K562 (cell line): ENCODE measurements around the gene DTNA. TPM values are rescaled to one million over a fixed set of nuclear protein-coding genes. Genes with fewer than 3 reads are reported as not detected.

Source experiments
- ATAC-seq: fragments of 200-7000 bp; cut with Tn5 transposase; 3 replicates; pipeline ENCODE4 v1.9.1; 2020; ENCODE audit warnings: moderate library complexity
- BruUV-seq: library from RNA; stranded (reverse); fragments of 400-500 nt; replicated peaks from 2 replicates; lab custom pipeline; 2021; lab: Mats Ljungman, UMichigan
- CTCF ChIA-PET: fragments of 300-600 bp; formaldehyde crosslinking; extraction: SDS; loops from one replicate; lab custom pipeline; 2021; ENCODE audit warnings: low intra/inter-chr PET ratio; lab: Yijun Ruan, JAX
- POLR2A ChIA-PET: fragments of 300-600, 350-650 bp; sonication (Branson Sonifier 250); formaldehyde crosslinking; extraction: SDS; loops from one replicate; lab custom pipeline; 2021; ENCODE audit warnings: antibody characterized with exemption, inconsistent platforms; lab: Yijun Ruan, JAX
- DNase-seq, 4 experiments: peaks; one replicate each; pipeline versions ENCODE4 v3.0.0 to v3.0.0-alpha.2; 2011 to 2018; ENCODE audit warnings: low spot score in 3 of 4, mixed read lengths in 3 of 4; ENCODE audit errors: extremely low read depth in 1 of 4
- FAIRE-seq: peaks from 2 replicates; lab custom pipeline; 2011; peaks lifted over from hg19 to GRCh38; lab: Jason Lieb, UNC
- H2AFZ ChIP-seq: 2 replicates; pipeline ENCODE4 v1.6.0; 2011; ENCODE audit warnings: low read depth, low read length, control low read depth, inconsistent platforms
- H3K27ac ChIP-seq: fragments of 200-600 bp; 3 replicates; pipeline ENCODE4 v1.8.0; 2011; ENCODE audit warnings: low read depth, mild to moderate bottlenecking, control low read depth, inconsistent platforms, low read length, moderate library complexity, mixed read lengths; ENCODE audit errors: extremely low read depth
- H3K27me3 ChIP-seq, 2 experiments: fragments of 300-600 bp in 1 of 2; 2 replicates in 1 of 2; 3 replicates in 1 of 2; pipeline versions ENCODE4 v1.6.0 to v1.8.0; 2011; ENCODE audit warnings: inconsistent platforms in 2 of 2, low read length in 2 of 2, mild to moderate bottlenecking in 1 of 2, mixed read lengths in 1 of 2, moderate library complexity in 1 of 2; ENCODE audit not compliant: control insufficient read depth in 2 of 2, insufficient read depth in 2 of 2
- H3K36me3 ChIP-seq: fragments of 300-600 bp; 3 replicates; pipeline ENCODE4 v1.8.0; 2011; ENCODE audit warnings: mild to moderate bottlenecking, low read length, inconsistent platforms; ENCODE audit not compliant: control insufficient read depth, insufficient read depth
- H3K4me1 ChIP-seq, 2 experiments: fragments of 200-600 bp in 1 of 2; replicated peaks in 1 of 2; 2 replicates in 1 of 2; 3 replicates in 1 of 2; pipeline versions ENCODE4 v1.5.1 to v1.8.0; 2011; ENCODE audit warnings: inconsistent platforms in 2 of 2, low read length in 2 of 2, mild to moderate bottlenecking in 1 of 2, mixed read lengths in 1 of 2, moderate library complexity in 1 of 2; ENCODE audit not compliant: control insufficient read depth in 2 of 2, insufficient read depth in 2 of 2
- H3K4me2 ChIP-seq: 2 replicates; pipeline ENCODE4 v1.6.1; 2011; ENCODE audit warnings: low read length, control low read depth, inconsistent platforms, mixed read lengths; ENCODE audit not compliant: insufficient read depth
- H3K4me3 ChIP-seq: fragments of 200-600 bp; sonication (generic), shearing (Covaris generic); 2 replicates; pipeline ENCODE4 v1.5.1; 2016; ENCODE audit warnings: control low read depth, inconsistent platforms
- H3K79me2 ChIP-seq: fragments of 200-600 bp; 3 replicates; pipeline ENCODE4 v1.8.0; 2011; ENCODE audit warnings: low read length, inconsistent platforms; ENCODE audit not compliant: control insufficient read depth, insufficient read depth
- H3K9ac ChIP-seq, 2 experiments: 2 replicates each; pipeline versions ENCODE4 v1.6.0 to v1.6.1; 2011; ENCODE audit warnings: low read depth in 2 of 2, low read length in 2 of 2, control low read depth in 1 of 2, inconsistent platforms in 1 of 2, mild to moderate bottlenecking in 1 of 2, mixed read lengths in 1 of 2; ENCODE audit not compliant: insufficient read depth in 1 of 2
- H3K9me1 ChIP-seq: one replicate; pipeline ENCODE4 v1.6.0; 2011; ENCODE audit warnings: inconsistent platforms, mild to moderate bottlenecking, low read length, moderate library complexity; ENCODE audit not compliant: control insufficient read depth, insufficient read depth
- H3K9me3 ChIP-seq: replicated peaks from 2 replicates; pipeline ENCODE4 v1.5.1; 2011; ENCODE audit warnings: low read depth, low read length, inconsistent platforms; ENCODE audit not compliant: control insufficient read depth, insufficient read depth
- H4K20me1 ChIP-seq: replicated peaks from 2 replicates; pipeline ENCODE4 v1.6.1; 2011; ENCODE audit warnings: low read length, inconsistent platforms, mixed read lengths; ENCODE audit not compliant: control insufficient read depth, insufficient read depth
- CTCF ChIP-seq, 3 experiments: IDR thresholded peaks in 2 of 3; conservative IDR thresholded peaks in 1 of 3; 2 replicates each; pipeline ENCODE4 v1.5.1; 2011 to 2012; ENCODE audit warnings: low read length in 3 of 3, mild to moderate bottlenecking in 3 of 3, control low read depth in 2 of 3, improper control_type of control experiment in 1 of 3, inconsistent platforms in 1 of 3, low read depth in 1 of 3, mixed read lengths in 1 of 3, moderate library complexity in 1 of 3; ENCODE audit not compliant: insufficient read depth in 2 of 3
- HNRNPUL1 ChIP-seq: fragments of 200-400 bp; formaldehyde crosslinking; IDR thresholded peaks from 2 replicates; pipeline ENCODE4 v1.6.1; 2017; ENCODE audit warnings: low read length
- RAD21 ChIP-seq, 2 experiments: fragments of 250-450 bp in 1 of 2; fragments of 450-650 bp in 1 of 2; sonication (Bioruptor Pico) in 1 of 2; formaldehyde crosslinking in 1 of 2; IDR thresholded peaks in 1 of 2; conservative IDR thresholded peaks in 1 of 2; 2 replicates each; pipeline versions ENCODE4 v1.4.0 to v1.8.0; 2020 to 2022; ENCODE audit warnings: mild to moderate bottlenecking in 2 of 2, moderate library complexity in 1 of 2
- ZNF224 ChIP-seq: sonication (generic); formaldehyde crosslinking; IDR thresholded peaks from 2 replicates; pipeline ENCODE4 v1.8.0; 2022; ENCODE audit warnings: mild to moderate bottlenecking, missing genetic modification reagents
- in situ Hi-C: fragments of 300-500 bp; cut with MboI; formaldehyde crosslinking; loops from 4 replicates; pipeline ENCODE4 v1.15.0; 2018; ENCODE audit warnings: inconsistent platforms, mixed read lengths
- intact Hi-C: fragments of 100-400 bp; cut with micrococcal nuclease; formaldehyde crosslinking; loops from 2 replicates; pipeline ENCODE4 v1.14.2; 2022
- polyA plus RNA-seq, 8 experiments: library from polyadenylated mRNA; depleted of rRNA in 4 of 8; stranded (reverse) in 5 of 8; unstranded in 3 of 8; fragments of >200 nt; fragmentation: Nextera tagmentation in 2 of 8; fragmentation: Illumina TruSeq in 1 of 8; extraction: Ambion mirVana in 2 of 8; extraction: Trizol in 1 of 8; gene quantifications; 2 replicates each; pipeline versions ENCODE4 v1.2.1 to v1.2.3, GENCODE V29; 2011 to 2014; ENCODE audit warnings: inconsistent platforms in 1 of 8, missing spikeins in 1 of 8
- total RNA-seq, 7 experiments: library from RNA; depleted of rRNA in 6 of 7; stranded (reverse); fragments of >200 nt in 6 of 7; fragmentation: Illumina TruSeq in 2 of 7; extraction: Trizol in 2 of 7; gene quantifications; 2 replicates each; pipeline versions ENCODE4 v1.2.1 to v1.2.3, GENCODE V29; 2011 to 2021; ENCODE audit warnings: low replicate concordance in 1 of 7

The DTNA gene
- total and polyA plus RNA-seq, 9 of the 15 experiments (the other 6 are each of a cell fraction or from before 2014, with no cell fraction given), result 0.07 to 2.4 (median 0.22) TPM; not detected in 2

- Histone ChIP-seq H3K4me3 (no peak overlapping the region), H2AFZ (no peak overlapping the region), H3K79me2 (no peaks in the 10 kb centered on the region), H4K20me1 (no peaks in the 10 kb centered on the region), H3K4me1 (no peaks in the 10 kb centered on the region), H3K36me3 (no peaks in the 10 kb centered on the region)
- DNase-seq (no peak), FAIRE-seq (no peak)
- no TSS peak for BruUV-seq
- no peak for TF ChIP-seq HNRNPUL1
- TF ChIP-seq, all 486 proteins: peak for 0
- no peak overlapping the region for H3K9ac ChIP-seq
- H3K27ac ChIP-seq, result no peak overlapping the region
- in situ Hi-C loops, result no loop called here
- ChIA-PET CTCF (no interaction called here), POLR2A (no interaction called here)
- no peak for ATAC-seq
- intact Hi-C loops, result no loop called here
- no peaks in the 10 kb centered on the region for H3K9me1 ChIP-seq
- H3K27me3 ChIP-seq, result no peaks in the 10 kb centered on the region
- no peaks in the 10 kb centered on the region for H3K9me3 ChIP-seq
- H3K4me2 ChIP-seq, result no peak overlapping the region
Observed at GRCh38 chr18:34893239-34893638, 183.1 kb downstream of the DTNA start.

GRCh38 chr18:34901299-34901698 lies 191.2 kb downstream of the DTNA start:
- no TSS peak for BruUV-seq
- no peak overlapping the region for H3K9ac ChIP-seq
- ChIA-PET CTCF (interaction anchor here (0.6 kb wide), 1 partner anchor 779 kb away, joined by 3 read pairs; no protein-coding TSS in a partner anchor), POLR2A (no interaction called here)
- no peaks in the 10 kb centered on the region for H3K4me1 ChIP-seq
- H2AFZ ChIP-seq, result no peak overlapping the region
- H3K79me2 ChIP-seq, result no peaks in the 10 kb centered on the region
- H3K9me3 ChIP-seq, result no peaks in the 10 kb centered on the region
- H3K4me2 ChIP-seq, result no peak overlapping the region
- H3K9me1 ChIP-seq, result no peaks in the 10 kb centered on the region
- intact Hi-C loops, result no loop called here
- no peaks in the 10 kb centered on the region for H3K36me3 ChIP-seq
- FAIRE-seq, result no peak
- TF ChIP-seq CTCF (IDR thresholded peaks at IDR 0.05 in 2 of 3, conservative IDR thresholded peaks at IDR 0.05 in 1 of 3; ENCODE audit: insufficient read depth in 2 of 3, low read depth in 1 of 3, low read length in 3 of 3) (peak in 1 of 3 experiments; percentile 21; a peak in 2 of 6 replicates), ZNF224 (CRISPR knock-in tag) (no peak), RAD21 (CRISPR knock-in tag; conservative IDR thresholded peaks at IDR 0.05 in 1 of 2, IDR thresholded peaks at IDR 0.05 in 1 of 2) (peak in 1 of 2 experiments; percentile 22; a peak in 1 of 4 replicates)
- no peaks in the 10 kb centered on the region for H4K20me1 ChIP-seq
- H3K27me3 ChIP-seq, result no peaks in the 10 kb centered on the region
- DNase-seq, result no peak
- H3K27ac ChIP-seq, result no peak overlapping the region
- 0 out of 3 replicates have a peak, but pooled peaks have one; percentile 28 for ATAC-seq
- in situ Hi-C loops, result no loop called here
- H3K4me3 ChIP-seq, result no peak overlapping the region
